Measurements from ENCODE around the gene AHNAK. TPM values are rescaled to one million over a fixed set of nuclear protein-coding genes. Genes with fewer than 3 reads are reported as not detected.
"Not testable (repeated sequence)": the region's sequence is repeated elsewhere in the genome, so short reads cannot be mapped to it uniquely, and the experiment has no call there.

The AHNAK gene
- total and polyA plus RNA-seq, 2 donors (not counting 1 experiment from before 2014, with no cell fraction given): 220 to 762 TPM

DNA sequence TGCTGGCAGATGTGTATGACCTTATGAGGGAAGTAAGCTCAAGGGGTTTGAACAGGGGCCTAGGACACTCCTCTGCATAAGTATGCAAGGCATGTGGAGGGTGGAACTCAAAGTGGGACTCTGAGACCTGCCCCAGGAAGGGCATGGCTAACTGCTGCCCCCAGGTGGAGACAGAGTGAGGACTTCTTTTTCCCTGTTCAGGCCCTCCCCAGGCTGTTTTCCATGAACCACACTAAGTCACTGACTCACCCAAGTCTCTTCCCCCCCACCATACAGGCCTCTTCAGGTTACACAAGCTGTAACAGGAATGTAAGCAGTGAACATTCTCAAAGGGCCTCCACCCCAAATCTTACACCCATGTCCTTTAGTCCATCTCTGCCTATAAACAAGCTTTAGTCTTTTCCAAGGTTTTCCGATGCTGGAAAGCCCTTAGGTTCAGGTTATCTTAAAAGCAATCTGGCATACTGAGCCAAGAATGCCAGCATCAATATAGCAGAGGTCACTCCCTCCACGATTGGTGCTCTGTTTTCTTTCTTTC, 14.0 kb upstream of the AHNAK start:
- peak; percentile 98 for DNase-seq (ENCODE audit: low read depth in 2 of 2)
- H4K20me1 ChIP-seq (ENCODE audit: control insufficient read depth, extremely low read depth, insufficient read depth, low read length): no peaks in the 10 kb centered on the region
- H3K27ac ChIP-seq (ENCODE audit: insufficient read depth, low read length): peak overlapping the region; percentile 38
- peaks cover 15% of the 10 kb centered on the region for H3K36me3 ChIP-seq (ENCODE audit: control insufficient read depth, insufficient read depth, low read length)
- no peaks in the 10 kb centered on the region for H3K27me3 ChIP-seq (ENCODE audit: control insufficient read depth, insufficient read depth, low read length)
- H3K4me2 ChIP-seq (ENCODE audit: extremely low read depth, insufficient read depth, low read length): peak overlapping the region; percentile 41
- H3K4me3 ChIP-seq (replicated peaks in 1 of 4; ENCODE audit: control extremely low read depth in 1 of 4, insufficient read depth in 1 of 4, low read depth in 3 of 4, low read length in 4 of 4): peak overlapping the region in 1 of 4 experiments; percentile 5
- H3K79me2 ChIP-seq (ENCODE audit: control insufficient read depth, insufficient read depth, low read length): peaks cover 34% of the 10 kb centered on the region
- peak; percentile 82 to 94 for TF ChIP-seq CTCF (conservative IDR thresholded peaks at IDR 0.05 in 1 of 2, IDR thresholded peaks at IDR 0.05 in 1 of 2; ENCODE audit: low read depth in 1 of 2, low read length in 2 of 2)
- no peak for TF ChIP-seq EZH2 (IDR thresholded peaks at IDR 0.05; ENCODE audit: low read length, missing control alignments)
- H2AFZ ChIP-seq (ENCODE audit: low read length): no peak overlapping the region
- H3K4me1 ChIP-seq (ENCODE audit: control insufficient read depth, extremely low read depth, insufficient read depth, low read length): peaks cover 28% of the 10 kb centered on the region
- H3K9ac ChIP-seq (ENCODE audit: insufficient read depth, low read length): no peak overlapping the region
- no peaks in the 10 kb centered on the region for H3K9me3 ChIP-seq (ENCODE audit: control insufficient read depth, insufficient read depth, low read depth, low read length)

- not testable (repeated sequence) for H3K4me3 ChIP-seq (replicated peaks in 1 of 4; ENCODE audit: control extremely low read depth in 1 of 4, insufficient read depth in 1 of 4, low read depth in 3 of 4, low read length in 4 of 4); H3K9me3 ChIP-seq (ENCODE audit: control insufficient read depth, insufficient read depth, low read depth, low read length); H3K4me2 ChIP-seq (ENCODE audit: extremely low read depth, insufficient read depth, low read length); H4K20me1 ChIP-seq (ENCODE audit: control insufficient read depth, extremely low read depth, insufficient read depth, low read length); DNase-seq (ENCODE audit: low read depth in 2 of 2); H3K27me3 ChIP-seq (ENCODE audit: control insufficient read depth, insufficient read depth, low read length); H3K9ac ChIP-seq (ENCODE audit: insufficient read depth, low read length); H2AFZ ChIP-seq (ENCODE audit: low read length)
- peak overlapping the region; percentile 26 for H3K27ac ChIP-seq (ENCODE audit: insufficient read depth, low read length)
- H3K36me3 ChIP-seq (ENCODE audit: control insufficient read depth, insufficient read depth, low read length): peaks cover 13% of the 10 kb centered on the region
- H3K4me1 ChIP-seq (ENCODE audit: control insufficient read depth, extremely low read depth, insufficient read depth, low read length): peaks cover 37% of the 10 kb centered on the region
- H3K79me2 ChIP-seq (ENCODE audit: control insufficient read depth, insufficient read depth, low read length): peaks cover 34% of the 10 kb centered on the region
Observed at GRCh38 chr11:62559626-62560025, 13.0 kb upstream of the AHNAK start.

- no peak overlapping the region for H3K27ac ChIP-seq (ENCODE audit: insufficient read depth, low read length)
- DNase-seq (ENCODE audit: low read depth in 2 of 2): no peak
- H2AFZ ChIP-seq (ENCODE audit: low read length): no peak overlapping the region
- TF ChIP-seq CTCF (conservative IDR thresholded peaks at IDR 0.05 in 1 of 2, IDR thresholded peaks at IDR 0.05 in 1 of 2; ENCODE audit: low read depth in 1 of 2, low read length in 2 of 2) (no peak), EZH2 (IDR thresholded peaks at IDR 0.05; ENCODE audit: low read length, missing control alignments) (no peak)
- H3K36me3 ChIP-seq (ENCODE audit: control insufficient read depth, insufficient read depth, low read length): peaks cover 13% of the 10 kb centered on the region
- no peak overlapping the region for H3K4me2 ChIP-seq (ENCODE audit: extremely low read depth, insufficient read depth, low read length)
- no peaks in the 10 kb centered on the region for H4K20me1 ChIP-seq (ENCODE audit: control insufficient read depth, extremely low read depth, insufficient read depth, low read length)
- H3K79me2 ChIP-seq (ENCODE audit: control insufficient read depth, insufficient read depth, low read length): peaks cover 35% of the 10 kb centered on the region
- H3K9me3 ChIP-seq (ENCODE audit: control insufficient read depth, insufficient read depth, low read depth, low read length): no peaks in the 10 kb centered on the region
- H3K27me3 ChIP-seq (ENCODE audit: control insufficient read depth, insufficient read depth, low read length): no peaks in the 10 kb centered on the region
- H3K4me1 ChIP-seq (ENCODE audit: control insufficient read depth, extremely low read depth, insufficient read depth, low read length): peaks cover 41% of the 10 kb centered on the region
- H3K4me3 ChIP-seq (replicated peaks in 1 of 4; ENCODE audit: control extremely low read depth in 1 of 4, insufficient read depth in 1 of 4, low read depth in 3 of 4, low read length in 4 of 4): no peak overlapping the region
- no peak overlapping the region for H3K9ac ChIP-seq (ENCODE audit: insufficient read depth, low read length)
Observed at GRCh38 chr11:62559204-62559603, 12.6 kb upstream of the AHNAK start.

Measured in fibroblast of lung (primary cell).